Lower leg skin (tissue), 3 donors: ENCODE results near the gene OARD1.

ENCODE experiments used
- POLR2A ChIP-seq, 2 donors: fragments of 450-650 bp; IDR thresholded peaks; one replicate each; pipeline ENCODE4 v1.6.1; 2016 to 2017; ENCODE audit warnings: antibody characterized with exemption in 2 of 2, mild to moderate bottlenecking in 1 of 2, moderate library complexity in 1 of 2
- TF ChIP-seq, protein P1 (sequence below), 3 donors: fragments of 450-650 bp; IDR thresholded peaks; one replicate each; pipeline ENCODE4 v1.5.1; 2016; ENCODE audit warnings: antibody characterized with exemption in 3 of 3, mild to moderate bottlenecking in 3 of 3, moderate library complexity in 2 of 3

DNA sequence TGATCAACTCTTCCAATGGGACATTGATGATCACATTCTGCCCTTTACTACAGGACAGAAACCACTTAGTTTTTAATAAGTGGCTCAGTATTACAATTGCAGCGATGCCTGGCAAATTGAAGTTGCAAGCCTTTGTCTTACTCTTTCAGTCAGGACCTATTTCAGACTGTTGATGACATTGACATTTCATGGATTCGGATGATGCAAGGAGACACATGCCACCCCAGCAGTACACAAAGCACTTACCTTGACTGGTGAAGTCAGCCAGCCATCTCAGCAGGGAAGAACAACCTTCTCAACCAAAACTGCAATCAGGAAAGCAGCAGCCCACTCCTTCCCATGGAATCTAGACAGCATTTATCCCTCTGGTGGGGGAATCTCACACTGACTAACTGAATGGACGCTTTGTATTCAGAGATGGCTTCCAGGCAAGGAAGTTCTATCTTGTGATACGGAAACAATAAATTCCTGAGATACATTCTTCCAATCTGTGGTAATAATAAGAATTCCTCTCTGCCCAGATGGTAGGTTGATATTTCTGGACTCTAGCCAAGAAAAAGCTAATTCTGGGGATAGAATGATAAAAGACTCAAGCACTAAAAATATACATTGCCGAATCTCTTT is 25.4 kb upstream of the OARD1 start:
- TF ChIP-seq POLR2A (IDR thresholded peaks at IDR 0.05), result no peak
- TF ChIP-seq, protein P1, sequence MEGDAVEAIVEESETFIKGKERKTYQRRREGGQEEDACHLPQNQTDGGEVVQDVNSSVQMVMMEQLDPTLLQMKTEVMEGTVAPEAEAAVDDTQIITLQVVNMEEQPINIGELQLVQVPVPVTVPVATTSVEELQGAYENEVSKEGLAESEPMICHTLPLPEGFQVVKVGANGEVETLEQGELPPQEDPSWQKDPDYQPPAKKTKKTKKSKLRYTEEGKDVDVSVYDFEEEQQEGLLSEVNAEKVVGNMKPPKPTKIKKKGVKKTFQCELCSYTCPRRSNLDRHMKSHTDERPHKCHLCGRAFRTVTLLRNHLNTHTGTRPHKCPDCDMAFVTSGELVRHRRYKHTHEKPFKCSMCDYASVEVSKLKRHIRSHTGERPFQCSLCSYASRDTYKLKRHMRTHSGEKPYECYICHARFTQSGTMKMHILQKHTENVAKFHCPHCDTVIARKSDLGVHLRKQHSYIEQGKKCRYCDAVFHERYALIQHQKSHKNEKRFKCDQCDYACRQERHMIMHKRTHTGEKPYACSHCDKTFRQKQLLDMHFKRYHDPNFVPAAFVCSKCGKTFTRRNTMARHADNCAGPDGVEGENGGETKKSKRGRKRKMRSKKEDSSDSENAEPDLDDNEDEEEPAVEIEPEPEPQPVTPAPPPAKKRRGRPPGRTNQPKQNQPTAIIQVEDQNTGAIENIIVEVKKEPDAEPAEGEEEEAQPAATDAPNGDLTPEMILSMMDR (IDR thresholded peaks at IDR 0.05), result no peak
